ENCODE data around the gene RBM27. TPM values are rescaled to one million over a fixed set of nuclear protein-coding genes. Genes with fewer than 3 reads are reported as not detected.

The RBM27 gene
- total and polyA plus RNA-seq, 10 of the 15 experiments (the other 5 are each of a cell fraction or from before 2014, with no cell fraction given) = 5.8 to 33.9 (median 16.9) TPM

DNA sequence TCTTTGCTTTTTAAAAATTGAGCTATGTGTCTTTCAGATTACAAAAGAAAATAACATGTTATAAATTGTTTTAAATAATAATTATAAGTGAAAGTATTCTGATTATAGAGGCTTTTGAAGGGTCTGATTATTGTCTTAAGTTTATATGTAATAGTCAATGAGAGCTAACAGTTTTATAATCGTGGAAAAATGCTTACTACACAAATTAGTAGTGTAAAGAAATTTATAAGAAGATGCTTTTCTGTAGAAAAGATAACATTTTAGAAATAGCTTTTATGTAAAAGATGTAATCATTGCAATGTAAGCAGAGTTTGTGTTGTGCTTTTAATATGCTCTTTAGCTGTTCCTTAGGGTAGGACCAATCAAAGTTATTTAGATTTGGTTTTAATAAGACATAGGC lies 18.6 kb downstream of the RBM27 start:
- no peak overlapping the region for H3K9ac ChIP-seq (ENCODE audit: control insufficient read depth, insufficient read depth, low read length)
- H2AFZ ChIP-seq (ENCODE audit: control insufficient read depth, low read depth, low read length) = no peak overlapping the region
- CTCF ChIA-PET = interaction anchor here (0.8 to 1.4 kb wide), 3 partner anchors 13 to 34 kb away, joined by 3 to 5 read pairs (median 3); no protein-coding TSS in a partner anchor
- FAIRE-seq = no peak
- H3K27me3 ChIP-seq (replicated peaks in 1 of 2; ENCODE audit: control insufficient read depth in 2 of 2, insufficient read depth in 2 of 2, low read length in 1 of 2) = no peaks in the 10 kb centered on the region
- in situ Hi-C loops (cut with MboI) (no loop called here), intact Hi-C loops (cut with micrococcal nuclease; ENCODE audit: unreplicated experiment) (no loop called here)
- no peak for TF ChIP-seq SMC3 (IDR thresholded peaks at IDR 0.05; ENCODE audit: borderline replicate concordance, low read length)
- no peak for TF ChIP-seq SREBF2 (IDR thresholded peaks at IDR 0.05; ENCODE audit: low read length)
- no peak for TF ChIP-seq ASH2L (IDR thresholded peaks at IDR 0.05; ENCODE audit: borderline replicate concordance, low read depth)
- TF ChIP-seq ZNF622 (IDR thresholded peaks at IDR 0.05) = no peak
- TF ChIP-seq, protein P1, sequence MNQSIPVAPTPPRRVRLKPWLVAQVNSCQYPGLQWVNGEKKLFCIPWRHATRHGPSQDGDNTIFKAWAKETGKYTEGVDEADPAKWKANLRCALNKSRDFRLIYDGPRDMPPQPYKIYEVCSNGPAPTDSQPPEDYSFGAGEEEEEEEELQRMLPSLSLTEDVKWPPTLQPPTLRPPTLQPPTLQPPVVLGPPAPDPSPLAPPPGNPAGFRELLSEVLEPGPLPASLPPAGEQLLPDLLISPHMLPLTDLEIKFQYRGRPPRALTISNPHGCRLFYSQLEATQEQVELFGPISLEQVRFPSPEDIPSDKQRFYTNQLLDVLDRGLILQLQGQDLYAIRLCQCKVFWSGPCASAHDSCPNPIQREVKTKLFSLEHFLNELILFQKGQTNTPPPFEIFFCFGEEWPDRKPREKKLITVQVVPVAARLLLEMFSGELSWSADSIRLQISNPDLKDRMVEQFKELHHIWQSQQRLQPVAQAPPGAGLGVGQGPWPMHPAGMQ (IDR thresholded peaks at IDR 0.05; ENCODE audit: borderline replicate concordance) = no peak
- TF ChIP-seq, protein P2, sequence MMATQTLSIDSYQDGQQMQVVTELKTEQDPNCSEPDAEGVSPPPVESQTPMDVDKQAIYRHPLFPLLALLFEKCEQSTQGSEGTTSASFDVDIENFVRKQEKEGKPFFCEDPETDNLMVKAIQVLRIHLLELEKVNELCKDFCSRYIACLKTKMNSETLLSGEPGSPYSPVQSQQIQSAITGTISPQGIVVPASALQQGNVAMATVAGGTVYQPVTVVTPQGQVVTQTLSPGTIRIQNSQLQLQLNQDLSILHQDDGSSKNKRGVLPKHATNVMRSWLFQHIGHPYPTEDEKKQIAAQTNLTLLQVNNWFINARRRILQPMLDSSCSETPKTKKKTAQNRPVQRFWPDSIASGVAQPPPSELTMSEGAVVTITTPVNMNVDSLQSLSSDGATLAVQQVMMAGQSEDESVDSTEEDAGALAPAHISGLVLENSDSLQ (IDR thresholded peaks at IDR 0.05) = no peak
- TF ChIP-seq SIX5 (IDR thresholded peaks at IDR 0.05; ENCODE audit: low read depth, low read length, severe bottlenecking) = no peak
- TF ChIP-seq, protein P3, sequence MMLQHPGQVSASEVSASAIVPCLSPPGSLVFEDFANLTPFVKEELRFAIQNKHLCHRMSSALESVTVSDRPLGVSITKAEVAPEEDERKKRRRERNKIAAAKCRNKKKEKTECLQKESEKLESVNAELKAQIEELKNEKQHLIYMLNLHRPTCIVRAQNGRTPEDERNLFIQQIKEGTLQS (IDR thresholded peaks at IDR 0.05; ENCODE audit: borderline replicate concordance, extremely low read depth, low read depth, low read length) = no peak
- TF ChIP-seq YBX1 (IDR thresholded peaks at IDR 0.05) = no peak
- TF ChIP-seq, protein P4, sequence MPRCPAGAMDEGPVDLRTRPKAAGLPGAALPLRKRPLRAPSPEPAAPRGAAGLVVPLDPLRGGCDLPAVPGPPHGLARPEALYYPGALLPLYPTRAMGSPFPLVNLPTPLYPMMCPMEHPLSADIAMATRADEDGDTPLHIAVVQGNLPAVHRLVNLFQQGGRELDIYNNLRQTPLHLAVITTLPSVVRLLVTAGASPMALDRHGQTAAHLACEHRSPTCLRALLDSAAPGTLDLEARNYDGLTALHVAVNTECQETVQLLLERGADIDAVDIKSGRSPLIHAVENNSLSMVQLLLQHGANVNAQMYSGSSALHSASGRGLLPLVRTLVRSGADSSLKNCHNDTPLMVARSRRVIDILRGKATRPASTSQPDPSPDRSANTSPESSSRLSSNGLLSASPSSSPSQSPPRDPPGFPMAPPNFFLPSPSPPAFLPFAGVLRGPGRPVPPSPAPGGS (IDR thresholded peaks at IDR 0.05; ENCODE audit: borderline replicate concordance, insufficient read depth, low read depth, low read length, poor library complexity, severe bottlenecking) = no peak
- TF ChIP-seq RBBP5 (conservative IDR thresholded peaks at IDR 0.05) = no peak
- TF ChIP-seq BACH1 (IDR thresholded peaks at IDR 0.05; ENCODE audit: borderline replicate concordance) = no peak
- no peak for TF ChIP-seq NR2C2 (IDR thresholded peaks at IDR 0.05; ENCODE audit: borderline replicate concordance, control insufficient read depth, insufficient read length, low read depth)
- no peak for TF ChIP-seq CBFB (IDR thresholded peaks at IDR 0.05; ENCODE audit: low read depth)
- TF ChIP-seq, protein P5, sequence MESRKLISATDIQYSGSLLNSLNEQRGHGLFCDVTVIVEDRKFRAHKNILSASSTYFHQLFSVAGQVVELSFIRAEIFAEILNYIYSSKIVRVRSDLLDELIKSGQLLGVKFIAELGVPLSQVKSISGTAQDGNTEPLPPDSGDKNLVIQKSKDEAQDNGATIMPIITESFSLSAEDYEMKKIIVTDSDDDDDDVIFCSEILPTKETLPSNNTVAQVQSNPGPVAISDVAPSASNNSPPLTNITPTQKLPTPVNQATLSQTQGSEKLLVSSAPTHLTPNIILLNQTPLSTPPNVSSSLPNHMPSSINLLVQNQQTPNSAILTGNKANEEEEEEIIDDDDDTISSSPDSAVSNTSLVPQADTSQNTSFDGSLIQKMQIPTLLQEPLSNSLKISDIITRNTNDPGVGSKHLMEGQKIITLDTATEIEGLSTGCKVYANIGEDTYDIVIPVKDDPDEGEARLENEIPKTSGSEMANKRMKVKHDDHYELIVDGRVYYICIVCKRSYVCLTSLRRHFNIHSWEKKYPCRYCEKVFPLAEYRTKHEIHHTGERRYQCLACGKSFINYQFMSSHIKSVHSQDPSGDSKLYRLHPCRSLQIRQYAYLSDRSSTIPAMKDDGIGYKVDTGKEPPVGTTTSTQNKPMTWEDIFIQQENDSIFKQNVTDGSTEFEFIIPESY (IDR thresholded peaks at IDR 0.05) = no peak
- no peaks in the 10 kb centered on the region for H3K9me3 ChIP-seq (replicated peaks; ENCODE audit: control insufficient read depth, insufficient read depth, low read length)
- H3K36me3 ChIP-seq (ENCODE audit: control insufficient read depth in 2 of 2, insufficient read depth in 2 of 2, low read length in 1 of 2) = peaks cover 3 to 21% of the 10 kb centered on the region in 2 experiments; a peak in 3 of 4 replicates
- no peaks in the 10 kb centered on the region for H4K20me1 ChIP-seq (ENCODE audit: control insufficient read depth, insufficient read depth)
- ATAC-seq = no peak
- RAD21 ChIA-PET (ENCODE audit: unreplicated experiment) = interaction anchor here (1.4 kb wide), 1 partner anchor 20 kb away, joined by 3 read pairs; no protein-coding TSS in a partner anchor
- no peak for DNase-seq (ENCODE audit: low read depth, low spot score)
- no peak overlapping the region for H3K4me2 ChIP-seq (ENCODE audit: control insufficient read depth, insufficient read depth)
- no peak overlapping the region for H3K4me3 ChIP-seq
- SMC1A ChIA-PET (ENCODE audit: uncharacterized antibody, unreplicated experiment) = interaction anchor here (0.7 to 2.0 kb wide), 4 partner anchors 8 to 39 kb away, joined by 3 to 9 read pairs (median 4); partner anchors contain the start of gene LARS1
- no peak overlapping the region for H3K27ac ChIP-seq (ENCODE audit: control insufficient read depth, insufficient read depth)
- BruUV-seq (replicated peaks) = no TSS peak
- H3K79me2 ChIP-seq (ENCODE audit: control insufficient read depth, insufficient read depth, low read length) = peaks cover 27% of the 10 kb centered on the region
- POLR2A ChIA-PET = no interaction called here
- H3K4me1 ChIP-seq (ENCODE audit: control insufficient read depth, insufficient read depth, low read length) = no peaks in the 10 kb centered on the region; the same call in 1 of the 2 replicates
- WGBS (ENCODE audit: insufficient coverage, insufficient replicate concordance, low lambda C conversion rate, missing lambda C conversion rate) = 100% methylated on average over 1 of the region's 1 CpG
